Activated T-helper 9 cell treated with anti-CD3 and anti-CD28 coated beads, Interleukin-2, amount 50 U/mL, for 16 hours (primary cell): ENCODE results near the gene CORO2A.

Source experiments
- DNase-seq: peaks from one replicate; pipeline ENCODE4 v3.0.0-alpha.2; 2020; ENCODE audit warnings: low read depth

CORO2A gene

GRCh38 chr9:98219794-98220370 lies 27.4 kb upstream of the CORO2A start:
- no peak for DNase-seq

- no peak for DNase-seq
These were observed 26.9 kb upstream of the CORO2A start for GRCh38 chr9:98219364-98219716.

- no peak for DNase-seq
These were observed 26.3 kb upstream of the CORO2A start for GRCh38 chr9:98218562-98219363.

- no peak for DNase-seq
These were observed 24.8 kb upstream of the CORO2A start for GRCh38 chr9:98217255-98217654.

- DNase-seq, result no peak
These were observed 24.0 kb upstream of the CORO2A start for GRCh38 chr9:98216391-98216790.

GRCh38 chr9:98215821-98216220 lies 23.4 kb upstream of the CORO2A start:
- DNase-seq, result no peak

- no peak for DNase-seq
These were observed 22.8 kb upstream of the CORO2A start for GRCh38 chr9:98215271-98215670.

GRCh38 chr9:98214811-98215210 lies 22.4 kb upstream of the CORO2A start:
- DNase-seq, result no peak

GRCh38 chr9:98211260-98211659 lies 18.8 kb upstream of the CORO2A start:
- no peak for DNase-seq

GRCh38 chr9:98210435-98210834 lies 18.0 kb upstream of the CORO2A start:
- DNase-seq, result no peak

- DNase-seq, result no peak
These were observed 17.1 kb upstream of the CORO2A start for GRCh38 chr9:98209530-98209929.

GRCh38 chr9:98208635-98209034 lies 16.2 kb upstream of the CORO2A start:
- no peak for DNase-seq

GRCh38 chr9:98207606-98208005 lies 15.2 kb upstream of the CORO2A start:
- DNase-seq, result no peak

- DNase-seq, result no peak
These were observed 14.3 kb upstream of the CORO2A start for GRCh38 chr9:98206754-98207153.

- DNase-seq, result no peak
These were observed 12.3 kb upstream of the CORO2A start for GRCh38 chr9:98204692-98205091.

GRCh38 chr9:98203153-98203552 lies 10.7 kb upstream of the CORO2A start:
- no peak for DNase-seq

GRCh38 chr9:98202252-98202651 lies 9.8 kb upstream of the CORO2A start:
- DNase-seq, result no peak

- DNase-seq, result no peak
These were observed 9.3 kb upstream of the CORO2A start for GRCh38 chr9:98201749-98202148.

- DNase-seq, result no peak
These were observed 8.7 kb upstream of the CORO2A start for GRCh38 chr9:98201102-98201501.

- no peak for DNase-seq
These were observed 7.1 kb upstream of the CORO2A start for GRCh38 chr9:98199388-98200033.

GRCh38 chr9:98195671-98196070 lies 3.2 kb upstream of the CORO2A start:
- DNase-seq, result no peak

GRCh38 chr9:98193336-98193944 lies 1.0 kb upstream of the CORO2A start:
- no peak for DNase-seq
